SU-DHL-6 (cell line): ENCODE measurements around the gene ZFYVE27.

Experiments
- H2AFZ ChIP-seq: fragments of 200-600 bp; sonication (generic); 2 replicates; pipeline ENCODE4 v1.6.1; 2014; ENCODE audit warnings: low read depth, mild to moderate bottlenecking, moderate library complexity, mixed read lengths, antibody characterized with exemption, low read length; ENCODE audit not compliant: severe bottlenecking
- H3F3A ChIP-seq: fragments of 200-600 bp; shearing (Covaris generic); 2 replicates; pipeline ENCODE4 v1.6.0; 2016; ENCODE audit warnings: antibody characterized with exemption, mild to moderate bottlenecking; ENCODE audit not compliant: insufficient read depth
- H3K27ac ChIP-seq: fragments of 200-600 bp; sonication (generic); 2 replicates; pipeline ENCODE4 v1.5.1; 2016; ENCODE audit warnings: low read depth, mild to moderate bottlenecking, low read length, moderate library complexity, mixed read lengths
- H3K27me3 ChIP-seq: fragments of 200-600 bp; sonication (generic), shearing (Covaris generic); 2 replicates; pipeline ENCODE4 v1.6.0; 2014; ENCODE audit warnings: mild to moderate bottlenecking, low read length
- H3K36me3 ChIP-seq: fragments of 200-600 bp; sonication (generic); 2 replicates; pipeline ENCODE4 v1.6.1; 2014; ENCODE audit warnings: mild to moderate bottlenecking, low read length, mixed read lengths
- H3K4me2 ChIP-seq: fragments of 300-600, 200-600 bp; shearing (Covaris generic), sonication (generic); 2 replicates; pipeline ENCODE4 v1.6.0; 2014; ENCODE audit warnings: low read length, low read depth, mild to moderate bottlenecking; ENCODE audit not compliant: poor library complexity, severe bottlenecking
- H3K4me3 ChIP-seq: fragments of 200-600 bp; sonication (generic); 2 replicates; pipeline ENCODE4 v1.5.1; 2014; ENCODE audit warnings: antibody characterized with exemption, low read length, mild to moderate bottlenecking, mixed read lengths; ENCODE audit not compliant: insufficient read depth, poor library complexity, severe bottlenecking
- H3K79me2 ChIP-seq: fragments of 200-600 bp; sonication (generic); 2 replicates; pipeline ENCODE4 v1.6.1; 2014; ENCODE audit warnings: mild to moderate bottlenecking, low read length, moderate library complexity; ENCODE audit not compliant: insufficient read depth
- H3K9ac ChIP-seq: fragments of 200-600 bp; sonication (generic); 2 replicates; pipeline ENCODE4 v1.7.0; 2014; ENCODE audit warnings: mild to moderate bottlenecking, low read length
- H3K9me2 ChIP-seq: fragments of 200-600 bp; sonication (generic); replicated peaks from 2 replicates; pipeline ENCODE4 v1.6.1; 2014; ENCODE audit warnings: low read length; ENCODE audit not compliant: insufficient read depth
- H3K9me3 ChIP-seq: fragments of 200-600 bp; sonication (generic); 2 replicates; pipeline ENCODE4 v1.6.1; 2014; ENCODE audit warnings: low read length, mixed read lengths; ENCODE audit not compliant: insufficient read depth
- H4K20me1 ChIP-seq: fragments of 200-600 bp; sonication (generic); 2 replicates; pipeline ENCODE4 v1.6.1; 2014; ENCODE audit warnings: low read depth, mild to moderate bottlenecking, antibody characterized with exemption, low read length, moderate library complexity, mixed read lengths
- EZH2phosphoT487 ChIP-seq: fragments of 200-600 bp; sonication (generic), shearing (Covaris generic); conservative IDR thresholded peaks from 2 replicates; pipeline ENCODE4 v1.6.1; 2018; ENCODE audit warnings: mild to moderate bottlenecking, antibody characterized with exemption, low read length, moderate library complexity, mixed read lengths
- TF ChIP-seq, protein P1 (sequence below): fragments of 200-600 bp; sonication (generic); IDR thresholded peaks from one replicate; pipeline ENCODE4 v1.5.1; 2017; ENCODE audit warnings: antibody characterized with exemption, mild to moderate bottlenecking, low read length, moderate library complexity; ENCODE audit not compliant: insufficient read depth, poor library complexity, severe bottlenecking

ZFYVE27 gene

DNA sequence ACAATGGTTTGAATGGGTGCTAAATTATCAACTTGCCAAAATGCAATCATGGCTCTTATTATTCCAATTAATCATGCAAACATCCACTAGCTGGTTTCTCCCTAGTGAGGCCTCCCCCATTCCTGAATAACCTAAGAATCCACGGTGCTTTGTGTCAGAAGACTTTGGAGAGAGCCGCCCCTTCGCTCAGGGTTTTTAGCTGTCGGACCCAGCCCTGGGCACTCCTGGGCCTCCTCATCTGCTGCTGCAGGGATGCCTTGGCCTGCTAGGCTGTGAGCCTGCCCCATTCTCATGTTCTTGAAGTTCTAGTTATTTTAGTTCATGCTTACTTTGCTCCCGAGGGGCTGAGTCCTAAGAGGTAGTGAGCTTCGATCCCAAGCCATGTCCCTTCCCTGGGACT lies 69.0 kb downstream of the ZFYVE27 start:
- Histone ChIP-seq H3K4me3 (no peak overlapping the region), H3F3A (no peaks in the 10 kb centered on the region), H3K9me2 (no peaks in the 10 kb centered on the region), H3K9ac (no peak overlapping the region), H3K36me3 (no peaks in the 10 kb centered on the region), H2AFZ (no peak overlapping the region), H3K9me3 (no peaks in the 10 kb centered on the region), H3K79me2 (no peaks in the 10 kb centered on the region), H3K27me3 (no peaks in the 10 kb centered on the region), H3K27ac (no peak overlapping the region), H4K20me1 (no peaks in the 10 kb centered on the region), H3K4me2 (no peak overlapping the region)
- TF ChIP-seq, protein P1, sequence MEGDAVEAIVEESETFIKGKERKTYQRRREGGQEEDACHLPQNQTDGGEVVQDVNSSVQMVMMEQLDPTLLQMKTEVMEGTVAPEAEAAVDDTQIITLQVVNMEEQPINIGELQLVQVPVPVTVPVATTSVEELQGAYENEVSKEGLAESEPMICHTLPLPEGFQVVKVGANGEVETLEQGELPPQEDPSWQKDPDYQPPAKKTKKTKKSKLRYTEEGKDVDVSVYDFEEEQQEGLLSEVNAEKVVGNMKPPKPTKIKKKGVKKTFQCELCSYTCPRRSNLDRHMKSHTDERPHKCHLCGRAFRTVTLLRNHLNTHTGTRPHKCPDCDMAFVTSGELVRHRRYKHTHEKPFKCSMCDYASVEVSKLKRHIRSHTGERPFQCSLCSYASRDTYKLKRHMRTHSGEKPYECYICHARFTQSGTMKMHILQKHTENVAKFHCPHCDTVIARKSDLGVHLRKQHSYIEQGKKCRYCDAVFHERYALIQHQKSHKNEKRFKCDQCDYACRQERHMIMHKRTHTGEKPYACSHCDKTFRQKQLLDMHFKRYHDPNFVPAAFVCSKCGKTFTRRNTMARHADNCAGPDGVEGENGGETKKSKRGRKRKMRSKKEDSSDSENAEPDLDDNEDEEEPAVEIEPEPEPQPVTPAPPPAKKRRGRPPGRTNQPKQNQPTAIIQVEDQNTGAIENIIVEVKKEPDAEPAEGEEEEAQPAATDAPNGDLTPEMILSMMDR: no peak
- TF ChIP-seq EZH2phosphoT487: no peak

GRCh38 chr10:97810446-97810845 lies 73.5 kb downstream of the ZFYVE27 start:
- TF ChIP-seq EZH2phosphoT487: no peak
- TF ChIP-seq, protein P1: no peak
- H3K27ac ChIP-seq: no peak overlapping the region
- no peaks in the 10 kb centered on the region for H4K20me1 ChIP-seq
- no peaks in the 10 kb centered on the region for H3K9me3 ChIP-seq
- no peaks in the 10 kb centered on the region for H3K9me2 ChIP-seq
- H3K27me3 ChIP-seq: no peaks in the 10 kb centered on the region
- H3K4me2 ChIP-seq: no peak overlapping the region
- no peaks in the 10 kb centered on the region for H3F3A ChIP-seq
- no peaks in the 10 kb centered on the region for H3K79me2 ChIP-seq
- H3K9ac ChIP-seq: no peak overlapping the region
- no peak overlapping the region for H2AFZ ChIP-seq
- H3K4me3 ChIP-seq: no peak overlapping the region
- no peaks in the 10 kb centered on the region for H3K36me3 ChIP-seq
